Breast epithelium (tissue), 4 donors: Measurements from ENCODE around the gene TARDBP. TPM values are rescaled to one million over a fixed set of nuclear protein-coding genes. Genes with fewer than 3 reads are reported as not detected.
A peak's percentile ranks its signal among the peaks of the same experiment; 100 is the strongest.

ENCODE experiments used
- DNase-seq, 2 donors: peaks; one replicate each; pipeline ENCODE4 v3.0.0-alpha.2; 2019; ENCODE audit warnings: low spot score in 2 of 2
- H3K27ac ChIP-seq, 2 donors: fragments of 200-600 bp; sonication (generic) in 1 of 2; one replicate each; pipeline ENCODE4 v1.5.1; 2016 to 2019; ENCODE audit warnings: mild to moderate bottlenecking in 1 of 2
- H3K27me3 ChIP-seq, 2 donors: fragments of 200-600 bp; sonication (generic) in 1 of 2; one replicate each; pipeline versions ENCODE4 v1.5.1 to v1.6.0; 2017 to 2019; ENCODE audit warnings: control low read depth in 1 of 2, mild to moderate bottlenecking in 1 of 2
- H3K36me3 ChIP-seq: fragments of 200-600 bp; one replicate; pipeline ENCODE4 v1.5.1; 2019
- H3K4me1 ChIP-seq, 2 donors: fragments of 200-600 bp; sonication (generic); one replicate each; pipeline ENCODE4 v1.5.1; 2016 to 2019; ENCODE audit warnings: control low read depth in 1 of 2
- H3K4me3 ChIP-seq, 3 donors: fragments of 200-600 bp; sonication (generic); 1 replicate in 2 of 3; 2 replicates in 1 of 3; pipeline ENCODE4 v1.5.1; 2016 to 2019; ENCODE audit warnings: mild to moderate bottlenecking in 3 of 3, moderate library complexity in 2 of 3
- H3K9me3 ChIP-seq, 2 donors: fragments of 200-600 bp; sonication (generic) in 1 of 2; one replicate each; pipeline ENCODE4 v1.5.1; 2016 to 2019; ENCODE audit warnings: control low read depth in 1 of 2
- POLR2A ChIP-seq: fragments of 450-650 bp; IDR thresholded peaks from one replicate; pipeline ENCODE4 v1.6.1; 2016; ENCODE audit warnings: antibody characterized with exemption, mild to moderate bottlenecking, moderate library complexity
- POLR2AphosphoS5 ChIP-seq, 3 donors: sonication (generic); formaldehyde crosslinking; IDR thresholded peaks; one replicate each; pipeline ENCODE4 v1.6.1; 2017; ENCODE audit warnings: antibody characterized with exemption in 3 of 3
- intact Hi-C: fragments of 100-400 bp; cut with DNase I; formaldehyde crosslinking; loops from one replicate; pipeline ENCODE4 v1.15.1; 2023; ENCODE audit warnings: low total_unique reads
- total RNA-seq, 3 donors: library from RNA; depleted of rRNA; stranded (reverse); fragments of >200 nt; gene quantifications; one replicate each; pipeline ENCODE4 v1.1.0, GENCODE V29; 2016
- TF ChIP-seq, protein P1 (sequence below), 3 donors: fragments of 450-650 bp; IDR thresholded peaks; one replicate each; pipeline ENCODE4 v1.5.1; 2016 to 2017; ENCODE audit warnings: antibody characterized with exemption in 3 of 3, mild to moderate bottlenecking in 3 of 3, moderate library complexity in 3 of 3

The TARDBP gene
- total RNA-seq, 3 donors from 2014 or later = 113 to 165 (median 142) TPM

DNA sequence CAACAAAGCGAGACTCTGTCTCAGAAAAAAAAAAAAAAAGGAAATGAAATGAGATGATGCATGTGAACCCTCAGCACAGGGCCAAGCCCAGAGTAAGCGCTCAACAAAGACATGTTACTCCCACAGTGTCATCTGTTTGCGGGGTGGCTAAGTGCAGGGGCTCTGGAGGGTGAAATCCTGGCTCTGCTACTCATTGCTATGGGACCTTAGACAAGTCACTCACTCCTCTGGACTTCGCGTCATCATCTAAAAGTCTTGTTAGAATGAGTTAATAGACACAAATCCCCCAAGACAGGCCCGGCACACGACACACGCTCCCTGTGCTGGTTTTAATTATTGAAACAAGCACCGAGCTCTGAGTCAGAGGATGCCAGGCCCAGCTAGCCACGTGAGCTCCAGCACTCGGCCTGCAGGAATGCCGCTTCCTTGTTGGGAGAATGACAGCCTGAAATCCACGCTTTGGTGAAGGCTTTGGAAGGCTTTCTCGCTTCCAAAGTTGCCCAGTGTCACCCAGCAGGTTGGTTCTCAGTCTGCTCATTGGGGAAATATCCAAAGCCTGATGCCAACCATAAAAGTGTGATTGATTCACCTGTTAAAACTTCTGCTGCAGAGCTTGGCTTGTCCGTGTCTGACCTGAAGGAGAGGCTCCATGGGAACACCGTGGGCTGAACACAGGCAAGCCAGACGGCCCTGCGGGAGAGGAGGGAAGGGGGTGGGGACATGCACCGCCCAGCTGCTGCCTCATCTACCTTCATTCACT lies 36.7 kb upstream of the TARDBP start:
- Histone ChIP-seq H3K27ac (peak overlapping the region; percentile 67 to 75), H3K4me3 (peak overlapping the region in 1 of 3 donors; percentile 16), H3K36me3 (no peaks in the 10 kb centered on the region), H3K9me3 (no peaks in the 10 kb centered on the region), H3K27me3 (no peaks in the 10 kb centered on the region), H3K4me1 (peaks cover 0 to 7% of the 10 kb centered on the region in 2 donors)
- TF ChIP-seq POLR2A = no peak
- TF ChIP-seq, protein P1, sequence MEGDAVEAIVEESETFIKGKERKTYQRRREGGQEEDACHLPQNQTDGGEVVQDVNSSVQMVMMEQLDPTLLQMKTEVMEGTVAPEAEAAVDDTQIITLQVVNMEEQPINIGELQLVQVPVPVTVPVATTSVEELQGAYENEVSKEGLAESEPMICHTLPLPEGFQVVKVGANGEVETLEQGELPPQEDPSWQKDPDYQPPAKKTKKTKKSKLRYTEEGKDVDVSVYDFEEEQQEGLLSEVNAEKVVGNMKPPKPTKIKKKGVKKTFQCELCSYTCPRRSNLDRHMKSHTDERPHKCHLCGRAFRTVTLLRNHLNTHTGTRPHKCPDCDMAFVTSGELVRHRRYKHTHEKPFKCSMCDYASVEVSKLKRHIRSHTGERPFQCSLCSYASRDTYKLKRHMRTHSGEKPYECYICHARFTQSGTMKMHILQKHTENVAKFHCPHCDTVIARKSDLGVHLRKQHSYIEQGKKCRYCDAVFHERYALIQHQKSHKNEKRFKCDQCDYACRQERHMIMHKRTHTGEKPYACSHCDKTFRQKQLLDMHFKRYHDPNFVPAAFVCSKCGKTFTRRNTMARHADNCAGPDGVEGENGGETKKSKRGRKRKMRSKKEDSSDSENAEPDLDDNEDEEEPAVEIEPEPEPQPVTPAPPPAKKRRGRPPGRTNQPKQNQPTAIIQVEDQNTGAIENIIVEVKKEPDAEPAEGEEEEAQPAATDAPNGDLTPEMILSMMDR (IDR thresholded peaks at IDR 0.05) = no peak
- TF ChIP-seq POLR2AphosphoS5 (IDR thresholded peaks at IDR 0.05) = peak in 1 of 3 donors; percentile 19
- intact Hi-C loops = no loop called here
- peak; percentile 74 to 78 for DNase-seq

DNA sequence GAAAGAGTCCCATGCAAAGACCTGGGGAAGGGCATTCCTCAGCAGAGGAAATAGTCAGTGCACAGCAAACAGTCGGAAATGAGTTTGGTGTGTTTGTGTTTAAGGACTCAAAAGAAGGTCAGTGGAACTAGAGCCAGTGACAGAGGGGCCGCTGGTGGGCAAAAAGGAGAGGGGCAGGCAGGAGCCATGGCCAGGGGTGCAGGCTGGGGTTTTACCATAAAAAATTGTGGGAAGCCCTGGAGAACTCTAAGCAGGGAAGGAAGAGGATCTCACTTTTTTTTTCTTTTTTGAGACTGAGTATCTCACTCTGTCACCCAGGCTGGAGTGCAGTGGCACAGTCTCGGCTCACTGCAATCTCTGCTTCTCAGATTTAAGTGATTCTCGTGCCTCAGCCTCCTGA lies 33.7 kb upstream of the TARDBP start:
- no peaks in the 10 kb centered on the region for H3K27me3 ChIP-seq
- no peaks in the 10 kb centered on the region for H3K36me3 ChIP-seq
- intact Hi-C loops = no loop called here
- peak overlapping the region; percentile 53 to 78 for H3K27ac ChIP-seq
- H3K4me1 ChIP-seq = peaks cover 0 to 9% of the 10 kb centered on the region in 2 donors
- TF ChIP-seq, protein P1 (IDR thresholded peaks at IDR 0.05) = no peak
- H3K9me3 ChIP-seq = no peaks in the 10 kb centered on the region
- H3K4me3 ChIP-seq = no peak overlapping the region
- DNase-seq = no peak

DNA sequence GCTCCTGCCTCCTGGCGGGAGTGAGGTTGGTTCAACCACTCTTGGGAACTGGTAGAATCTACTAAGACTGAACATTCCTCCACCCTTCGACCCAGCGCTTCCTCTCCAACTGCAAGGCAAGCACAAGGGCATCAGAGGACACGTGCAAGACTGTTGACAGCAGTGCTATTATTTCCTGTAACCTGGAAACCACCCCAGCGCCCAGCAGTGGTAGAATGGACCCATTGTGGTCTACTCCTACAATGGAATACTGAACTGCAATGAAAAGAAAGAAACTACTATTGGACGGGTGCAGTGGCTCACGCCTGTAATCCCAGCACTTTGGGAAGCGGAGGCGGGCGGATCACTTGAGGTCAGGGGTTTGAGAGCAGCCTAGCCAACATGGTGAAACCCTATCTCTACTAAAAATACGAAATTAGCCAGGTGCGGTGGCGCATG lies 33.0 kb upstream of the TARDBP start:
- Histone ChIP-seq H3K27me3 (no peaks in the 10 kb centered on the region), H3K27ac (peak overlapping the region; percentile 70 to 78), H3K4me3 (peak overlapping the region in 2 of 3 donors; percentile 38 to 39), H3K9me3 (no peaks in the 10 kb centered on the region), H3K36me3 (no peaks in the 10 kb centered on the region), H3K4me1 (peaks cover 0 to 9% of the 10 kb centered on the region in 2 donors)
- TF ChIP-seq POLR2A (no peak), POLR2AphosphoS5 (IDR thresholded peaks at IDR 0.05) (peak in 1 of 3 donors; percentile 26)
- intact Hi-C loops = no loop called here
- DNase-seq = peak; percentile 62 to 83

DNA sequence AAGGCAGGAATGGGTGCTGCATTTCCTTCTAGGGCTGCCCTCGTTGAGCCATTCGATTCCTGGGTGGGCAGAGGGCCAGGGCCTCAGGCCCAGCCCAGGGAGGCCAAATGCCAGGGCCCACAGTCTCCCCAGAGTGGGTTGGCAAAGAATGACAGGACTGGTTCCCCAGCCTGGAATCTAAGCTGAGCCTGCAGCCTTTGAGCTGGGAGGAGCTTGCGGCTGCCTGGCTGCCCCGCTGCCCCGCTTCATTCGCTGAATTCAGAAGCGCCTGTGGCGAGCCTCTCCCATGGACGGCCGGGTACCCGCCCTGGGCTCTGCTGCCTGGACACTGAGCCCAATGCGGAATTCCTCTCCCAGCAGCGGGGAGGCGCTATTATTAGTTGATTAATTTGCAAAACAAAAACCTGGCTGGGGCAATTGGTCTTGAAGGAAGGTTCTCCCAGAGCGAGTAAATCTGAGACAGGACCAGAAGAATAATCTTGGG lies 32.3 kb upstream of the TARDBP start:
- DNase-seq = peak; percentile 81 to 91
- TF ChIP-seq, protein P1 (IDR thresholded peaks at IDR 0.05) = peak in 1 of 3 donors; percentile 9
- TF ChIP-seq POLR2A (no peak), POLR2AphosphoS5 (IDR thresholded peaks at IDR 0.05) (peak in 2 of 3 donors; percentile 3 to 22)
- Histone ChIP-seq H3K27ac (peak overlapping the region; percentile 70 to 78), H3K27me3 (no peaks in the 10 kb centered on the region), H3K9me3 (no peaks in the 10 kb centered on the region), H3K4me3 (peak overlapping the region in 2 of 3 donors; percentile 38 to 39), H3K36me3 (no peaks in the 10 kb centered on the region), H3K4me1 (peaks cover 0 to 9% of the 10 kb centered on the region in 2 donors)
- intact Hi-C loops = no loop called here

DNA sequence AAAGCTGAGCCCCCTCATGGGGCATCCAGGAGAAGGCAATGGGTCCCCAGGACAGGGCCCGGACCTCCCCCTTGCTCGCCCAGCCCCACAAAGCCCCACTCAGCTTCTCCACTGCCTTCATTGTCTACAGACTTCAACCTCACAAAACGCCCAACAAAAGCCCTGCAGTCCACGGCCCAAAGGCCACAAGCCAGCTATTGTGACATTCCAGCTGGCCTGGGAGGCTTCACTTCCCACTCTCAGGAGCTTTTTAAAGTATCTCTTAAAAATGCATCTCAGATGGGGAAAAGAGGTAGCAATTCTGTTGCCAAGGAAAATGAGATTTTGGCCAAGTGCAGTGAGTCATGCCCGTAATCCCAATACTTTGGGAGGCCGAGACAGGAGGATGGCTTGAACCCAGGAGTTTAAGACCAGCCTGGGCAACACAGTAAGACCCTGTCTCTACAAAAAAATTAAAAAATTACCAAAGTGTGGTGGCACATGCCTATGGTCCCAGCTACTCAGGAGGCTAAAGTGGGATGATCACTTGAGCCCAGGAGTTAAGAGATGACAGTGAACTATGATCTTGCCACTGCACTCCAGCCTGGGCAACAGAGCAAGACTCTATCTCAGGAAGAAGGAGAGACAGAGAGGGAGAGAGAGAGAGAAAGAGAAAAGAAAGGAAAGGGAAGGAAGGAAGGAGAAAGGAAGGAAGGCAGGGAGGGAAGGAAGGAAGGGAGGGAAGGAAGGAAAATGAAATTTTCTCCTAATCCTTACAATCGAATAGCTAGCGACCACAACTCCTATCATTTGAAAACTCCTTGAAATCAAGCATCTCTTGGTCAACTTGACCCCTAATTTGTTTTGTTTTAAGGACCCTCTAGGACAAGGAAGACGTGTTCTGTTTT lies 31.4 kb upstream of the TARDBP start:
- Histone ChIP-seq H3K9me3 (no peaks in the 10 kb centered on the region), H3K36me3 (no peaks in the 10 kb centered on the region), H3K4me1 (peaks cover 0 to 6% of the 10 kb centered on the region in 2 donors), H3K27ac (peak overlapping the region; percentile 70 to 78), H3K4me3 (peak overlapping the region in 2 of 3 donors; percentile 38 to 39), H3K27me3 (no peaks in the 10 kb centered on the region)
- TF ChIP-seq, protein P1 (IDR thresholded peaks at IDR 0.05) = no peak
- TF ChIP-seq POLR2AphosphoS5 (IDR thresholded peaks at IDR 0.05) = no peak
- no peak for TF ChIP-seq POLR2A
- intact Hi-C loops = no loop called here
- peak in 1 of 2 donors; percentile 67 for DNase-seq
